HTR-8/SVneo (cell line): ENCODE results near the gene FADS3.

ENCODE experiments used
- DNase-seq: peaks from one replicate; pipeline ENCODE4 v3.0.0; 2011; ENCODE audit warnings: low spot score, mixed read lengths; ENCODE audit not compliant: insufficient read length
- FAIRE-seq: peaks from 2 replicates; lab custom pipeline; 2011; peaks lifted over from hg19 to GRCh38; lab: Jason Lieb, UNC

The FADS3 gene, protein sequence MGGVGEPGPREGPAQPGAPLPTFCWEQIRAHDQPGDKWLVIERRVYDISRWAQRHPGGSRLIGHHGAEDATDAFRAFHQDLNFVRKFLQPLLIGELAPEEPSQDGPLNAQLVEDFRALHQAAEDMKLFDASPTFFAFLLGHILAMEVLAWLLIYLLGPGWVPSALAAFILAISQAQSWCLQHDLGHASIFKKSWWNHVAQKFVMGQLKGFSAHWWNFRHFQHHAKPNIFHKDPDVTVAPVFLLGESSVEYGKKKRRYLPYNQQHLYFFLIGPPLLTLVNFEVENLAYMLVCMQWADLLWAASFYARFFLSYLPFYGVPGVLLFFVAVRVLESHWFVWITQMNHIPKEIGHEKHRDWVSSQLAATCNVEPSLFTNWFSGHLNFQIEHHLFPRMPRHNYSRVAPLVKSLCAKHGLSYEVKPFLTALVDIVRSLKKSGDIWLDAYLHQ

DNA sequence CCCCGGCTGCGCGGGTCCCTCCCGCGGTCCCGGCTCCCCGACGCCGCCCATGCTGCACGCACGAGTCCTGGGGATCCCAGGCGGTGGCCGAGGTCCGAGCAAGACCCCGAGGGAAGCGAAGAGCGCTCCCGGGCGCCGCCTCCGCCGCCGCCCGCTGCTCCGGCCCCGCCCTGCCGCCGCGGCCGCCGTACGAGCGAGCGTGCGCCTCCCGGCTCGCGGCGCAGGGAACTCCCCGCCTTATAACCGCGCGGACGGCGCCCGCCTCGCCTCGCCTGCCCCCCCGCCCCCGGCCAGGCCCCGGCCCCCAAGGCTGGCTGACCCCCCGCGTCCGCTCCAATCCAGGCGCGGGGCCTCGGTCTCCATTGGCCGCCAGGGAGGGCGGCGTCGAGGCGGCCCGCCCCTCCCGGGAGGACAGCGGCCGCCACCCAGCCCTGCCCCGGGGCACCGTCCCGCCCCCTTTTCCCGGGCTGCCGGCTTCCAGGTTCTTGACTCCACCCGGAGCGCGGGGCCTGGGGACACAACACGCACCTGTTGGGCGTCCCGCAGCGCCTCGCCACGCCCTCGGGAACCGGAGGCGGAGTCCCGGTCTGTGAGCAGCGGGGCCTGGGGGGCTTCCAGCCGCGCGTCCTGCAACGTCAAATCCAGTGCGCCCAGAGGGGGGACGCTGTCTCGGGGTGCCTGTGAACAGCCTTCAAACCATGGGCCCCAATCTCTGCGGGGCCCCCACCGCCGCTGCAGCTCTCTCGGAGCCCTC lies at the start of gene FADS3:
Gene FADS3 (minus strand): TSS at position 215 of the 754 bp plus-strand sequence. CDS start 164 bp downstream, at position 51.
- FAIRE-seq (peak; percentile 46), DNase-seq (peak; percentile 76)

DNA sequence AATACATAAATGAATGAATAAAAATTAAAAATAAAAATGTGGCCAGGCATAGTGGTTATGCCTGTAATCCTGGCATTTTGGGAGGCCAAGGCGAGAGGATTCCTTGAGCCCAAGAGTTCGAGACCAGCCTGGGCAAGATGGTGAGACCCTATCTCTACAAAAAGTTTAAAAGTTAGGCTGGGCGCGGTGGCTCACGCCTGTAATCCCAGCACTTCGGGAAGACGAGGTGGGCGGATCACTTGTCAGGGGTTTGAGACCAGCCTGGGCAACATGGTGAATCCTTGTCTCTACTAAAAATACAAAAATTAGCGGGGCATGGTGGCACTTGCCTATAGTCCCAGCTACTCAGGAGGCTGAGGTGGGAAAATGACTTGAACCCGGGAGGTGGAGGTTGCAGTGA lies 49.1 kb upstream of the FADS3 start:
- DNase-seq (no peak), FAIRE-seq (no peak)

DNA sequence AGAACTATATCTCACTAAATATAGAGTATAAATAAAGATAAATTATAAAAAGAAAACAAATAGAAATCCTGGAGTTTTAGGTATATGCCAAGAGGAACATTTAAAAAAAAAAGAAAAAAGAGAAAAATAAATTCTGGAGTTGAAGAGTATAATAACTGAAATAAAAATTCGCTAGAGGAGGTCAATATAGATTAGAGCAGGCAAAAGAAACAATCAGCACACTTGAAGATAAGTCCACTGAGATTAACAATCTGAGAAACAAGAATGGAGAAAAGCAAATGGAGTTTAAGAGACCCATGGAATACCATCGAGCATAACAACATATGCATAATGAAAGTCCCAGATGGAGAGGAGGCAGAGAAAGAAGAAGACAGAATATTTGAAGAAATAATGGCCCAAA lies 44.5 kb upstream of the FADS3 start:
- DNase-seq (no peak), FAIRE-seq (no peak)

DNA sequence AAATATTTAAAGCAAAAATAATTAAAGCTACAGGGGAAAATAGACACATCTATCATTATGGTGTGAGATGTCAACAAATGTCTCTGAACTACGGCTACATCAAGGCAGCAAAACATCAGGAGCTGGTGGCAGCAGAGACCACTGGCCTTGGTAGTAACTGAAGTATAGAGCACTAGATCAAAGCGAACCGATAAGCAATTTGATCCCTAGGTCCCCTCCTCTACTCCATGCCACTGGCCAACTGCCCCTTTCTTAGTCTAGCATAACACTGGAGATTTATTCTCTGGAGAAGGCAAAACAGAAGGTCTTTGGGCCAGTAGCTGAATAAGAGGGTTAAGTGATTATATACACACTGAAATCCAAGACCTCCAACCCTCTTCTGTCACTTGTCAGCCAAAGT lies 39.6 kb upstream of the FADS3 start:
- FAIRE-seq, result no peak

DNA sequence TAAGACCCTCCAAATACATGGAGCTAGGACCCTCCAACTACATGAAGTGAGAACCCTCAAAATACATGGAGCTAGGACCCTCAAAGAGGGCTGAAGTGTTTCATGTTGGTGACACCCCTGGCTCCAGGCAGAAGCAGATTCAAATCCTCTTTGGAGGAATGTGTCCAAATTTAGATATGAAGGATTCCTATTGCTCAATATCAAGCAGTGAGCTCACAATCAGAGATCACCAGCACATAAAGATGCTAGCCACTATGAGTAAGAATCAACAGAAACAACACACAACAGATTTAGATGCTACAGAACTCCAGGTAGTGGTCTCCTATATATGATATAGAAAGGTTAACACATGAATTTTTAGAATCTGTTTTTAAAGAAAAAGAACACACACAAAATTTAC lies 37.3 kb upstream of the FADS3 start:
- no peak for DNase-seq

More for the DNA sequence above, 39.6 kb upstream of the FADS3 start:
- no peak for DNase-seq

DNA sequence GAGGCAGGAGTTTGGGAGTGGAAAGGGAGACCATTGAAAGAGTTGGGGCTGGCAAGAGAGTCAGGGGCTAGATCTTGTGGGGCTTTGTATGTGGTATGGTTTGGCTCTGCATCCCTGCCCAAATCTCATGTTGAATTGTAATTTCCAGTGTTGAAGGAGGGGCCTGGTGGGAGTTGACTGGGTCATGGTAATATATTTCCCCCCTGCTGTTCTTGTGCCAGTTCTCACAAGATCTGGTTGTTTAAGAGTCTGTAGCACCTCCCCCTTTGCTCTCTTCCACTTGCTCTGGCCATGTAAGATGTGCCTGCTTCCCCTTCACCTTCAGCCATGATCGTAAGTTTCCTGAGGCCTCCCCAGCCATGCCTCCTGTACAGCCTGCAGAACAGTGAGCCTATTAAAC lies 36.2 kb upstream of the FADS3 start:
- FAIRE-seq (no peak), DNase-seq (no peak)

More for the DNA sequence above, 37.3 kb upstream of the FADS3 start:
- no peak for FAIRE-seq

DNA sequence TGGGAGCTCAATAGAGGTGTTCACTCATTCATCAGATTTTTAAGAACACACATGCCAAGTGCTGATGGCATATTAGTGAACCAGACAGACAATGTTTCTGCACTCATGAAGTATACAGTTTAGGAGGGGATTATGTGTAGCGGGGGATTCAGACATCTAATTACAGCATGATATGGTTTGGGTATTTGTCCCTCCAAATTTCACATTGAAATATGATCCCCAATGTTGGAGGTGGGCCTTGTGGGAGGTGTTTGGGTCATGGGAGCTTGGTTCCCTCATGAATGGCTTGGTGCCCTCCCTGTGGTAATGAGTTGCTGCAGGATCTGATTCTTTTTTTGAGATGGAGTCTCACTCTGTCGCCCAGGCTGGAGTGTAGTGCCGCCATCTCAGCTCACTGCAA lies 34.9 kb upstream of the FADS3 start:
- DNase-seq (no peak), FAIRE-seq (no peak)

DNA sequence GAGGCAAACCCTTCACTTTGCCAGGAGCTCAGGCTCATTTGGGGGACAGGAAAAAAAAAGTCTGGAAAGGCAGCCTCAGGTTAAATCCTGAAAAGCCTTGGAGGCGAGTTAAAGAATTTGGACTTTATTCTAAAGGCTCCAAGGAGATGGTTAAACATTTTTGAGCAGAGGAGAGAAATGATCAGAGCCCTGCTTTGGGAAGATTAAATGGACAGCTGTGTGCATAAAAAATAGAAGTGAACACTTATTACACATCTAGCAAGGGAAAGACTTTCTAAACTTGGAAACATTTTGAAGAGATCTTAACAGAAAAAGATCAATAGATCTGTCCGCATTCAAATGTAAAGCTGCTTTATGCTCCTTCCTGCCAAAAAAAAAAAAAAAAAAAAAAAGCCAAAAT lies 34.4 kb upstream of the FADS3 start:
- FAIRE-seq (no peak), DNase-seq (no peak)

DNA sequence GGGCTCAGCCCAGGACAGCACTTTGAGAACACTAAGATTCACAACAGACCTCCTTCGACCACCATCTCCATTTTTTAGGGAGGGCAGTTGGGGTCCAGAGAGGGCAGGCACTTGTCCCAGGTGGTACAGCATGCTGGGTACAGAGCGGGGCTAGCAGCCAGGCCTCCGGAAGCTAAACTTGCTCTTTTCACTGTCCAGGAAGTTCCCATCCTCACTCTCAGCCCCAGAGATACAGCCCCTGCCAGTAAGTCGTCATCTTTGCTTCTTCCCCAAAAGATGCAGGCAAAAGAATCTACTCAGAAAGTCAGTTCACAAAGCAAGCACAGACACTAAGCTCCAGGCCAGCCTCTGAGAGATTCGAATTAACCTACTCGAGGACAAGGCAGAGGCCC lies 32.7 kb upstream of the FADS3 start:
- no peak for FAIRE-seq
- DNase-seq, result no peak

DNA sequence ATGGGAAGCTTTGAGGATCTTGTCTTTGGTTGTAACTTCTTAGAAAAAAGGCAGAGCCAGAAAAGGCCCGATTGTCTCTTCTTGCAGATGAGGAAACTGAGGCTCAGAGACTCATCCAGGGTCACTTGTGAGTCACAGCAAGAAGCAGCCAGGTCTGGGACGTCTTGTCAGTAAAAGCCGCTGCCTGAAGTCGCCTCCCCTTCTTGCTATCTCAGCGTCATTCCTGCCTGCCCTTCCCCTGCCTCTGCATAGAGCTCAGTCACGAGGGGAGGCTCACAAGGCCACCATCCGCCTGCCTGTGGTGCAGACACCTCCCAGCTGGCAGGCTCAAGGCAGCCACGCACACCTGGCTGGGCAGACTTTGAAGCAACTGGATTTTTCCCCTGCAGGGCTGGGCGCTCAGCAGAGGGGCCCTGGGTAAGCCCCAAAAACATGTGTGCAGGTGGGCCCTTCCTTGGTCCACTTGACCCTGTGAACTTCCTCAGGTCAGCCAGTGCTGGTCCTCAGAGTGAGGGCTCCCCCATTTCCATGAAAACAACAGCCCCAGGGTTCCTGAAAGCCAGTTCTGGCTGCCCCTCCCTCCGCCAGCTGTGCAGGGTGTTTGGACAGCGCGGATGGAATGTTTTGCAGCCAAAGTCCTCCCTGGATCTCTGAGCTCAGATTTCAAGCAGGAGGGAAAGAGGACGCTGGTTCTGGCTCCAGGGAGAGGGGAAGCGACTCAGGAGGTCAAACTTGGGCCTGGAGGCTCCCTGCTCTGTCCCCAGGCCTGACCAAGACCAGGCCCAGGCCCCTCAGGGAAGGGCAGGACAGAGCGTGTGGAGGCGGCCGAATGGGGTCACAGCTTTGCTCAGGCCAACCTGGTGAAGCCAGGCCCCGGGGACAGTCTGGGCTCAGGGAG lies 32.1 kb upstream of the FADS3 start:
- DNase-seq (no peak), FAIRE-seq (no peak)

DNA sequence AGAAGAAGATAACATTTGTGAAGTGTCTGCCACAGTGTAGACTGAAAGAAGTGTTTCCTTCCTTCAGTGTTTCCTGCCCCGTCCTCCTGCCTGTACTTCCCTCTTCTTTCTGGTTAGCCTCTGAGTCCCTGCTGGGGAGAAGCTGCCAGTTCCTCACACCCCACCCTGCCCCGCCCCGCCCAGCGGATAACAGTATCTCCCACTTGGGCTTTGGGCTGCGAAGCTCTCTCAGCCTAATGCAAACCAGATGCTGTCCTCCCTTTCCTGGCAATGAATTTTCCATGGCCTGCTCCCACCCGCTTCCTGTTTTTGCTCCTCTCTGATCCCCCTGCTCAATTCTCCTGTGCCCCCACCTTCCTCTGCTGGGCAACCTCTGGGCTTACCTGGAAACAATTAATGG lies 31.2 kb upstream of the FADS3 start:
- FAIRE-seq (no peak), DNase-seq (no peak)

DNA sequence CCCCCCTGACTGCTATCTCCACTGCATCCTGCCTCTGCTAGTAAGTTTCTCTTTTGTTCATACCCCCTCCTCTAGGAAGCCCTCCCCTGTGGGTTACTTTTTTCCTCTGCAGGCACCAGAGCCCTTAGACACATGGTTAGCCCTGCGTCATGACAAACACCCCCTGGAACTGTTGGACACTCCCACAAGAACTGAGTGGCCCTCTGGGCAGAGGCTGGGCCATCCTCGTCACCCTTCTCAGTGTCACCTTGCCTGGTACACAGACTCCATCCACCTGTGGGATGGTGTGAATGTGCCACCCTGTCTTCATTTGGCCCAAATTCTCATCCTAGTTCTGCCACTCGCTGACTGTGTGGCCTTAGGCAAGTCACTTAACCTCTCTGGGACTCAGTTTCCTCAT lies 30.1 kb upstream of the FADS3 start:
- no peak for DNase-seq
- FAIRE-seq, result no peak

DNA sequence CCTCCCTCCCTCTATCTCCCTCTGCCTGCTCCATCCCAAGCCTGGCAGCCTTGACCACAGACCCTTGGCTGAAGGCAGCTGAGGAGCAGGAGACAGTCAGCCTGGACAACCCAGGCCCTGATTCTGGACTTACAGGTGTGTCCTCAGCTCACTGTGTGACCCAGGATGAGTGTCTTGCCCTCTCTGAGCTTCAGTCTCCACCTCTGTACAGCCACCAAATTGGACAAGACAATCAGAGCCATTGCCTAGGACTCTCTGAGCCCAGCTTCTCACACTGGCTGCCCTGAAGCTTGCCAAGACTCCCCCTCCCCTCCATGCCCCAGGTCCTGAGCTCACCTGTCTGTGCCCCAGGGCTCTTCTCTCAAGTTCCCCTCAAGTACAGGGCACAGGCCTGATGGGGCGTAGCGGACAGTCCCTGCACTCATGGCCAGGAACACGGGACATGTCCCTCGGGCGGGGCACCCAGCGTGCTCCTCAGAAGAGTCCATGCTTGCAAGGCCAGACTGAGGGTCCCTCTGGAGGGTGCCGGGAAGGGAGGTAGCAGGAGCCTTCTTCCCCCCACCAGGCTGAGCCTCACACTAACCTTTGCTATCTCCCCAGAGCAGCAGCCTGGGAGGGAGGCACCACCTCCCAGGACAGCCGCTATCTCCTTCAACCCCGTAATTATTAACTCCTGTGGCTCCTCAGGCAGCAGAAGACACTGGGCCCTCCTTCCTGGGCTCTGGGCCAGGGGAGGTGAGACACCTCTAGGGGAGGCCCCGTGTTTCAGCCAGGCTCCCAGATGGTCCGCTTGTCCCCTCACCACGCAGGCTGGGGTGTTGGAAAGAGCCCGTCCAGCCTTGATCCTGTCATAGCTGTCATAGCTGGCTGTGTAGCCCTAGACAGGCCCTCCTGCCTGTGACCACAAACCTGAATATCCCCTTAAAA lies 28.6 kb upstream of the FADS3 start:
- FAIRE-seq (no peak), DNase-seq (no peak)

DNA sequence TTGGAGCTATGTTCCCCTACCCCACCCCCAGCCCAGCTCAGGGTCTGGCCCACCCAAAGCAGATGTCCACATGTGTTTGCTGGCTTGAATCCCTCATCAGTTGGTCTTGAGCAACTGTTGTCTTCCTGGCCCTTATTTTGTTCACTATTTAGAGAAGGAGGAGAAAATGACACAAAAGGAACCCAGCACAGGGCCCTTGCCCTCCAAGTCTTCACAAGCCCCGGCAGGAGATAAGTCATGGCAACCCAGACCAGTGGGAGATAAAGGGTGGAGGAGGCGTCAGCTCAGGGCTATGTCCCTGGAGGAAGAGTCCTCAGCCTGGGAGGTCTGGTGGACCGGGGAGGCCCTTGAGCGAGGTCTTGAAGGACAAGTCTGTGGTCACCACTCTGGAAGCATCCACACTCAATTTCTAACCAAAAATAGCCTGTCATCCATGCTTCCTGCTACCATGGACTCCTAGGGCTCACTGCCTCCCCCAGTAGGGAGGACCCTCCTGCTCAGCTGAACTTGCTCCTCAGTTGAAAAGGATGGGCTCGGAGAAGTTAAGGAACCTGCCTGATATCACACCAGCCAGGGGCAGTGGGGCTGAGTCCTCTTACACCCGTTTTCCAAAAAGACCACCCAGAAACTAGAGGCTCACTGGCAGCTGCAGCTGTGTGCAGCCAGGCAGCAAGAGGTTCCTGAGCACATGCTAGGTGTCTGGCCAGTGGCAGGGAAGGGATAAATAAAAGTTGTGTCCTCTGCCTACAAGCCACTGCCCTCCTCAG lies 27.8 kb upstream of the FADS3 start:
- FAIRE-seq (no peak), DNase-seq (no peak)

DNA sequence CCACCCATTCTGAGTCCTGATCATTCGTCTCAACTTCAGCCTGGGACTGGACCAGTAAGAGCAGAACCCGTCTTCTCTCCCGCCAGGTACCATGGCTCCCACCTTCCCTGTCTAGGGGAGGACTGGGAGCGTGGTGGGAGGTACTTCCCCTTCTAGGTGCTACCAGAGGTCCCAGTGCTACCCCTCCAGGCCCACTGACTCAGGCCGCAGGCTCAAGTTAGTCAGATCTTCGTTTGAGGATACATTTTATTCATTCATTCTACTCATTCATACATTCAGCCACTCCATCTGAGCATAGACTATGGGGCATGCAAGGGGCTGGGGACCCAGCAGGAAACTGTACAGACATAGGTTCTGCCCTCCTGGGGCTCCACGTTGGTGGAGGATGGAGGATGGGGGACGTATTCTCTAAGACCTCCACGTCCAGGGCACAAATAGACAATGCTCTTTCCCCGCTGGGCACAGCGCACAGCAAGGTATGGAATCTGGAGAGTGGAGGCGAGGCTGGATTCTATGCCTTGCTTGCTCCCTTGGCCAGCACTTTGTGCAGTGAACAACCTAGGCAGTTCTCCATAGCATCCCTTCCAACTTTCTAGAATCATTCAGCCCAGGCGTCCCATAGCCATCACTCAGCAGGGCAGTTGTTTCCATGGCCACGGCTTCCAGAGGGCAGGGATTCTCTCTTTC lies 27.0 kb upstream of the FADS3 start:
- DNase-seq, result no peak
- FAIRE-seq, result no peak

DNA sequence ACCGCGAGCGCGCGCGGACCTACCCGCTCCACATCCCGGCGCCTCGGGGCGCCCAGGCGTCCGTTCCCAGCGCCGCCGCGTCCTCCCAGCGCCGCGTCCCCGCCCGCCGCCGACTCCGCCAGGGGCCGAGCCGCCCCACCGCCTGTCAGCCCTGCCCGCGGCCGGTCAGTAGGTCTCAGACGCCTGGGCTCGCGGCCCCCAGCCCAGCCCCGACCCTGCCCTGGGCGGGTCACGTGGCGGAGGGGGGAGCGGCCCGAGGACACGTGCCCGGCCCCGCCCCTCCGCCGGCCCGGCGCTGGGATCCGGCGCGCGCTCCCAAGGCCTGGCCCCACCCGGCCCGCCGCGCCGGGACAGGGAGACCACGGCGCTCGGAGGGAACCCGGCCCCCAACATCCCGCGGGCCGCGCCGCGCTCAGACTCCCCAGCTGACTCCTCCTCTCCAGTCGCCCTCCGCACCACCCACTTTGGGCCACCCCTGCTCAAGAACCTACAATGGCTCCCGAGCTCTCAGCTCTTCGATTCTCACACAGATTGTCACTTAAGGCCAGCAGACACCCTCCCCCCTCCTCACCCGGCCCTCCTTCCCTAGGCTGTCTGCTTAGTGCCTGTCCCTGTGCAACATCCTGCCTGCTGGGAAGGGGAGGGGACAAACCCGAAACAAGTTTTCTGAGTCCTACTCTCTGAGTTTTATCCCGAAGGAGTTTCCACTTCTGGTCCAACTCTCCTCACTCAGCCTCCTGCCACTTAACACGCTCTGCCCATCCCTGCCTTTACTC lies 26.2 kb upstream of the FADS3 start, which contains the start of gene RAB3IL1:
Gene RAB3IL1 (minus strand): TSS at position 233 of the 776 bp plus-strand sequence. CDS start 199 bp downstream, at position 34.
- FAIRE-seq, result no peak
- peak; percentile 52 for DNase-seq

DNA sequence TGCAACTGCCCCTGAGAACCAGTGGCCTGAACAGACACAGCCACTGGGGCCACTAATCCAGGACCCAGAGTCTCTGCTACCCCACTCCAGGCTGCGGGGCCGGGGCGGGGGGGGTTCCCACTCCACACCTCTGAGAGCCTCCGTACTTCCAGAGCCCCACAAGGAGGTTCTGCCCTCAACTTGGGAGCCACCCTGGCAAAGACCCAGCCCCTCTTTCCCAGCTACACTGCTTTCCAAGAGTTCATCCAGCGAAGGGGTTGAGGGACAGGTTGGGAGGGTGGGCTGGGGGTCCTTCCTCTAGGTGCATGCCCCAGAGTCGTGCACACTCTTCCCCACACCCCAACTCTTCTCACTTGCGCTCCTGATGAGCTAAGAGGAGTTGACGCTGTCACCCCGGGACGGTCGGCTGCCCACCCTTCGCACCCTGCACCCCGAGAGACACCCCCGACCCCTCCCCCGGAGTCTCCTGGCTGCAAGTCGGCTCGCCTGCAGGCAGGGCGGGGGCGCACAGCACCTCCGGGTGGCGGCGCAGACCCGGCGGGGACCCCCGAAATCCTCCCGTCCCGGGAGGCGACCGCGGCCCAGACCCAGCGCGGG lies 25.5 kb upstream of the FADS3 start:
- FAIRE-seq, result no peak
- DNase-seq, result no peak
